GM19035 (cell line): ENCODE data around the gene MRPS18A.

Experiments
- ATAC-seq: cut with Tn5 transposase; IDR thresholded peaks from one replicate; pipeline ENCODE4 v1.9.1; 2021; ENCODE audit not compliant: unreplicated experiment

The MRPS18A gene

DNA sequence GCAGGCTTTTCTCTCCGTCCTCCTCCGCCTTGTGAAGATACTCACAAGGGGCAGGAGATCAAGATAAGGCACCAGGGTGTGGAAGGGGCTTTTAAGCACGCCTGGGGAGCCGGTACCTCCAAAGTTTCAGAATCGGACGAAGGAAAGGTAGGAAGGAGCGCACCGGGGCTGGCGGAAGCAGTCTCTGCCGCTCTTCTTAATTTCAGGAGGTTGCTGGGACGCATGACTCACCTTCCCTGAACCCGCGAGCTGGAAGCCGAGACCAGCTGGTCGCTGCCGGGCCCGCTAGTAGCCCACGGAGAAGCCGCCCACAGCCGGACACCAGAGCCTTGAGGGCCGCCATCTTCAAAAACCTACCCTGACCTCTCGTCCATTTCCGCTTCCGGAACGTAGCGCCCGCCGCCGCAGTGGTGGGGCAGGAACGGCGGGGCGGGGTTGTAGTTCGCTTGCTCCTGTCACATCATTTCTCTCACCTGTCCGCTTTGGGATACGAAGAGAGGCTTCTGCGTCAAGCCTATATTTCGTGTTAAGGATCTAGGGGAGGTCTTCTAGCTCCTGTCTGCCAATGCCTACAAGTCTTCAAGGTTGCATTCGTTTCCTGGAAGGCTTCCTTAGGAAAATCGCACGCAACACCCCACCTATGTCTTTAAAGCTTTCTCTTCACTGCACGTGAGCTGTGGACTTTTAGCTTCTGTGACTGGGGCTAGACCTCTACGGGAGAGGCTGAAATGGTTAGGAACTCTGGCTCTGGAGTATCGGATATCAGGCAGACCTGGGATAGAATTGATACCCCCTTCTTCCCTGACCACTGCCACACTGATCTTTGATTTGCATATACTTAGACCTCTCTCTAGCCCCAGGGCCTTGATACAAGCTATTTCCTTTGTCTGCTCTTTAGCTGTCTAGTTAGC lies at the start of gene MRPS18A:
MRPS18A (minus strand) TSS at position 355 of the 911 bp plus-strand sequence; CDS start at position 343, 12 bp downstream.
- peak; percentile 96 for ATAC-seq

DNA sequence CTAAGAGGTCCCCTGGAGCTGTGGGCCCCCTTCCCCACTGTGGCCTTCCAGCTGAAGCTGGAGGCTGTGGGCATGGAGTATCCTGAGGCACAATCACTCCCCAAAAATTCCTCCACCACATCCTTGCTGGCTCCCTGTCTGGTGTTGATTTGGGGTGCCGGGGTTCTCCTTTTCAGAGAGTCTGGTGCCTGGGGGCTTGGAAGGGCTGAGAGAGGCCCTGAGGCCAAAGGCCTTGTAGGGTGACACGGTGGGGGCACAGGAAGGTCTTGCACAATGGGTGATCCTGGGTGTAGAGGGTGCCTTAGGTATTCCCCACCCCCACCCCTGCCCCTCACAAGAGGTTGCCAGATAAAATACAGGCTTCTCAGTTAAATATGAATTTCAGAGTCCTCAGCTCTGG lies 49.3 kb upstream of the MRPS18A start:
- no peak for ATAC-seq

DNA sequence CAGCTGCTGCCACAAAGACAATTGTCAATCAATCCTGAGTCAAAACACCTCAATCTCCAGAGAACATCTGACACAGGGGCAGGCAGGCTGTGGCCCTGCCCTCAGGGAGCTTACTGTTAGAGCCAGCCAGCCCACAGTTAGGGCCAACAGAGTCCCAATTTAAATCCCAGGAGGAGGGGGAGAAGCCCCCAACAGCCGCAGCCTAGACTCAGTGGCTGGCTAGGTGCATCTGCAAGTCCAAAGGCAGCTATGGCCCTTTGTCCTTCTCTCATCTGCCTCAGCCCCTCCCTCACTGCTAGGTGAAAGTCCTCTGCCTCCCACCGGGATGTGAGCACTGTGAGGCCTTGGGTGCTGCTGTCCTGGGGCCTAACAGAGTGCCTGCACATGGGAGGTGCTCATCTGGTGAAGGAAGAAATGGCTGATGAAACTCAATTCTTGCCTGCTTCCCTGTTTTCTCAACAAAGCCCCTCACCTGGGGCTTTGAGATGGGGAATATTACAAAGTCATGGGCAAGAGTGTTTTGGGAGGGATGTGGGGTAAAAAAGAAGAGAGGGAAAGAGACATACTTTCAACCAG lies 48.7 kb upstream of the MRPS18A start:
- ATAC-seq, result no peak

DNA sequence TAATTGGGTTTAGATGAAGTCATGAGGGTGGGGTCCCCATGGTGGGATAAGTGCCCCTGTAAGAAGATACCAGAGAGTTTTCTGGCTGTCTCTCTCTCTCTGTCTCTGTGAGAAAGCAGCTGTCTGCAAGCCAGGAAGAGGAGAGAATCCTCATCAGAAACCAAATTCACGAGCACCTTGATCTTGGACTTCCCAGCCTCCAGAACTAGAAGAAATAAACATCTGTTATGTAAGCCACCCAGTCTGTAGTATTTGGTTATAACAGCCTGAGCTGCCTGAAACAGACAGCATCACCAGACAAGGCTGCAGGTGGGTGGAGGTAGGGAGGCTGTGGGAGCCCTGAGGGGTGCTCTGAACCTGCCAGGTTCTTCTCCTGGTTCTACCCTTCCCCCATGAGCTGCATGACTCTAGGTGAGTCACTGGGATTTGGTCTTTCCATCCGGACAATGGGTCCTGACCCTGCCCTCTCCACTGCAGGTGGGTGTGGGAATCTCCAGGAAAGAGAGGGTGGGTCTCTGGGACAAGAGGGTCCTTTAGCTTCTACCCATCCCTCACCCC lies 48.1 kb upstream of the MRPS18A start:
- ATAC-seq, result no peak

DNA sequence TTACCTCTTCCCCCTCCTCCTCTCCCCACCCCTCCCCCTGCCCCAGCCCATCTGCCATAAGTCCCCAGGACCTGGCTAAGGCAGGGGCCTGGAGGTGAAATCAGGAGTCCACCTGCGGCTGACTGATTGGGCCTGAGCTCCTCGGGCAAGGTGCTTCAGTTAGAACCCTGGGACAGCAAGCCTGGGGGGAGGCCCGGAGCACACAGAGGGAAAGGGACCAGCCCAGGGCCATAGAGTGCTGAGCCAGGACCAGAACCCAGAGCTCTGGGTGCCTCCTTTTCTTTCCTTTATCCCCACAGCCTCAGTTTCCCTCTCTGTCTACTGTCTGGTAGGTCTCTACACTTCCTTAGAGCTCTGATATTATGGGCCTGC lies 46.7 kb upstream of the MRPS18A start:
- no peak for ATAC-seq

DNA sequence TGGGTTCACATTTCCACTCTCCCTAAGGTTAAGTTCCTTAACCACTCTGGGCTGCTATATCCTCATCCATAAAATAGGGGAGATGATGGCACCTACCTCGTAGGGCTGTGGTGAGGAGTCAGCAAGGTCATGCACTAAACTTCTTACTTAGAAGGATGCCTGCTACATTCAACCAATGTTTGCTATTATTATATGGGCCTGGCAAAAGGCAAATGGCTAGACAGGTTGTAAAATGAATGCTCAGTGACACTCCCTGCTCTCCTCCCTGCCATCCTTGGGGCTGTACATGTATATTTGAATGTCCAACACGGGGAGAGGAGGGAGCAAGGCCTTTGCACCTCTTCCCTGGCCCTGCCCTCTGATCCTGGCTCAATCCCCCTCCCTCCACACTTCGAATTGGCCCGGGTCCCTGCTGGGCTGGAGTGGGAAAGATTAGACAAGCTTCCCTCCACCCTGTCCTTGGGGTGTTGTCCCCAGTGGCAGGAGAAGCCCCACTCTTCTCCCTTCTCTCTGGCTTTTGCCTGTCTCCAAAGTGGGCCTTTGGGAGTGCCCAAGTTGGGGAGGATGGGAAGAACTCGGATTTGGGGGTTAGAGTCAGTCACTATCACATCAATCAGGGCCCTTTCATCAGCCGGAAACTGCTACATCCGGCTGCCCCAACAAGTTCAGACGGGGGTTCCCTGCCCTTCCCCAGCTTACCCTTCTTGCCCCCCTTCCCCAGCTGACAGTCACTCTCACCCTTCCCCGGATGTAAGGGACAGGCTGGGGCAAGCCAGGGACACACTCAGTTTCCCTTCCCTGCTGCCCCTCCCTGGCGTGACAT lies 46.1 kb upstream of the MRPS18A start:
- peak; percentile 77 for ATAC-seq

DNA sequence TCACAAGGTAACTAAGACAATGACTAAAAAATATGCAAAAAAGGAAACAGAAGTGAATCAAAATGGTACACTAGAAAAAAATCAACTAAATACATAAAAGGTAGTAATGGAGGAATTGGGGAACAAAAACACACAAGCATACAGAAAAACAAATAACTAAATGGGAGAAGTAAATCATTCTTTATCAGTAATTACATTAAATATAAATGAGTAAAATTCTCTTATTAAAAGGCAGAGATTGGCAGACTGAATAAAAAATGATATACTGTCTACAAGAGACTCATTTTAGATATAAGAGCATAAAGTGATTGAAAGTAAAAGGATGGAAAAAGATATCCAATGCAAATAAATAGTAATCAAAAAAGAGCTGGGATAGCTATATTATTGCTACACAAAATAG lies 43.0 kb upstream of the MRPS18A start:
- ATAC-seq, result no peak

DNA sequence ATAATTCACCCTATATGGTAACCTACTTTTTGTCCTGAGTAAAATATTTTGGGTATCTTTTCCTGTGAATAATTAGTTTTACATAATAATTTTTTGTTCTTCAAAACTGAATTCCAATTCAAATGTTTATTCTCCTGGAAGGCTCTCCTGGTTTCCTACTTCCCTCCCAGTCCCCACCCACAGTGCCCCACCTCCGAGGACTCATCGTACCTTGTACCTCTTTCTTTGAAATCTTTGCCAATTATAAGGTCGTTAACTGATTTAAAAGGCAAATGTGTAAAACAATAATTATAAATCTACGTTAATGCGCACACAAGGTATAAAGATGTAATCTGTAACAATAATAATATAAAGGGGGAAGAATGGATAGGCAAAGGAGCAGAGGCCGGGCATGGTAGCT lies 41.9 kb upstream of the MRPS18A start:
- no peak for ATAC-seq

DNA sequence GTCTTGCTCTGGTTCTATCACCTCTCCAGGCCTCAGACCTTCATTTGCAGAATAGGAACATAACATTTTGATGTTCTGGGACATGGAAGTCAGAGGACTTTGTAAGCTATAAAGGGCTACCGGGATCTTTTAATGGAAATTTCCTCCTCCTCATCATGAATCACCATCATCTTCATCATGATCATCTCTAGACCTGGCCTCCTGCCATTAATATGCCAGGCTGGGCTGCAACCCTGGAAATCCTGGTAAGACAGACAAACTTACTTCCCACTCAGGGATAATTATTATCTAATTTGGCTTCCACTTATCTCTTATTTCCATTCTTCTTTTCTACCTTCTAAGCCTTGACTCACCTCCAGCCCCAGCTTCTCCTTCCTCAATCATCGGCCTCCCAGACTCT lies 41.0 kb upstream of the MRPS18A start:
- no peak for ATAC-seq

DNA sequence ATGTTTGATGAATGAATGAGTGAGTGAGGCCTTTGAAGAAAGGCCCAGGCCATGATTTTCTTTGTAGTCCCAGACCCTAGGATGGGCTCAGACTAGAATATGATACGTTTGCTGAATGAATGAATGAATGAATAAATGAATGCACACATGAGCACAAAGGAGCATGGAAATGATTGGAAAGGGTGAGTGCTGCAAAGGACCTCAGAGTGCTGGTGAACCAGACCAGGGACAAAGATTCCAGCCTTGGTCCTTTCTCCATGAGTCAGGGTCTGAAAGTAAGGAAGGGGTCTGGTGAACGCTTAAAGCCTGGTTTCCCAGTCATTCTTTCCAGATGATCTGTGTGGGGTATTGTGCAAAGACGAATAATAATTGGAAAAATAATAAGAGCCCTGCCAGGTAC lies 40.0 kb upstream of the MRPS18A start:
- ATAC-seq, result no peak

DNA sequence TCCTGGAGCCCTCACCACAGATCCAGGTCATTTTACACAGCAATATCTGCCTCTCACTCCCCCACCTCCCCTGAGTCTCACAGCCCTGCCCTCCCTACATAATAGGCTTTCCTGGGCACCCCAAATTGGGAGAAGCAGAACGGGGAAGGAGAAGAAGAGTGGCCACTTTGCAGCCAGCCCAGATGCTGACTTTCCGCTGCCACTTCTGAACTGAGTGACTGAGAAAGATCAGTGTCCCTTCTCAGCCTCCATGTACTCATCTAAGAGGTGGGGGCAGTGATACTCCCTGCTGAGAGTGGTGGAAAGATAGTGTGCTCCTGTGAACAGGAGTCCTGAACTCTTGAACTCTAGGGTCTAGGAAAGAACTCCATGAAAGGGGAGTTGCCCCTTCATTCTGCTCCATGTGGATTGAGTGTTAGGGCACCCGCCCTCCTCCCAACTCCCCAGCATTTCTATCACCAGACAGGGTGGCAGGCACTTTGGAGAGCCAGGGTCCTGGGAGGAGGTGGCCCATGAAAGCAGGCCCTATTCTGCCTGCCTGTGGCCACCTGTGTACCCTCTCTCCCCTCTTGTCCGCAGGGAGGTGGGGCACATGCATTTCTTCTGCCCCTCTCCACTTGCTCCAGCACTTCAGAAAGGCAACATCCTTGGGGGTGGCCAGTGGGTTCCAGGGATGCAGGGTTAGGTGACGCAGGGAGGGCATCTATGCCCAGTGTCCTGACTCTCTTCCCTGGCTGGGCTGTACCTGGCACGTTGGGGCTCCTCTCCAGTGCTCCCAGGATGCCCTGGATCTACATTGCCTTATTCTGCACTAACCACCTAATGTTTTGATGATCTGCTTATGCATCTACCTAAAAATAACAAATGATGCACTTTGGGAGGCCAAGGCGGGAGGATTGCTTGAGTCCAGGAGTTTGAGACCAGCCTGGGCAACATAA lies 38.3 kb upstream of the MRPS18A start:
- ATAC-seq, result no peak

DNA sequence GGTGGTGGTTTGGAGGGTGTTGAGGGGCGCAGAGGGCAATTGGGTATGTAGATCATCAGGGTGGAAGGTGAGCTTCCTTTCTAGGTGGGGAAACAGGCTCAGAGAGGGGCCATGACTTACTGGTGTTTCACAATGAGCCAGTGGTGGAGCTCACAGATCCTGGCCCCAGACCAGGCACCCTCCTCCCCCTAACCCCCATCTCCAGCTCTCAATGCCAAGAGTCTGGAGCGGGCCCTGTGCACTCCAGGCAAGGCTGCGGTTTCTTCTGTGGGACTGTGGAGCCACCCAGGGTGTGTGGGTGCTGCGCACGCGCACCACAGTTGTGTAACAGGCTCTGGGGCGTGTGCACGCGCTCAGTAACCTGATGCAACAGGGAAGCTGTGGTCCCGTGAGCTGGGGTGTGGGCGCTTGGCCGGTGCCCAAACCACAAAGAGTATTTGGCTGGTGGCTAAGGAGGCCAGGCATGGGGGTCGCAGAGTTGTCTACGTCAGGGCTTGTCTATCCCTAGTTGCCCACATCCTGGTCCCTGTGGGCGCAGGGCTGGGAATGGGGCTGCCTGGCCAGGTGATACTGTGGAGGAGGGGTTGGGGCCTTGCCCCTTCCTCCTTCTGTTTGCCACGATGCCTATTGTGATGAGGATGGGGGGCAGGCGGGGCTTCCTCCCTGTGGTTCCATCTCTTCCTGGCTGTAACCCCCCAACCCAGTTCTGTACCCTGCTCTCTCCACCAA lies 37.5 kb upstream of the MRPS18A start:
- ATAC-seq, result peak; percentile 76

DNA sequence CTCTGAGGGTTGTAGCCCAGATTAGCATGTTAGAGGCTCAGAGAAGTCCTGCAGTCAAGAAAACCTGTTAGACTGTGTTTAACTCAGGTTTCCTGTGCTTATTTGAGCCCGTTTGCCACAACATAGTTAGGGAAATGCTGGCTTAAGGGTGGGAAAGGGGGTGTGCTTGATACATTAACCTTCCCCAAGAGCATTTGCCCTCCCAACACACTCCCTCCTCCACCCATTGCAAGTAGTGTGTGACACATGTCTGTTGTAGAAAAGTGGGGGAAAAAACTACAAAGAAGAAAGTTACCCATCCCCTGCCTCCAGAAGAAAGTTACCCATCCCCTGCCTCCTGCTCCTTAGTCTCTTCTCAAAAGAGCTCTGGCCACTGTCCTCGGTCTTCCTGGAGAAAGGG lies 36.8 kb upstream of the MRPS18A start:
- ATAC-seq, result no peak

DNA sequence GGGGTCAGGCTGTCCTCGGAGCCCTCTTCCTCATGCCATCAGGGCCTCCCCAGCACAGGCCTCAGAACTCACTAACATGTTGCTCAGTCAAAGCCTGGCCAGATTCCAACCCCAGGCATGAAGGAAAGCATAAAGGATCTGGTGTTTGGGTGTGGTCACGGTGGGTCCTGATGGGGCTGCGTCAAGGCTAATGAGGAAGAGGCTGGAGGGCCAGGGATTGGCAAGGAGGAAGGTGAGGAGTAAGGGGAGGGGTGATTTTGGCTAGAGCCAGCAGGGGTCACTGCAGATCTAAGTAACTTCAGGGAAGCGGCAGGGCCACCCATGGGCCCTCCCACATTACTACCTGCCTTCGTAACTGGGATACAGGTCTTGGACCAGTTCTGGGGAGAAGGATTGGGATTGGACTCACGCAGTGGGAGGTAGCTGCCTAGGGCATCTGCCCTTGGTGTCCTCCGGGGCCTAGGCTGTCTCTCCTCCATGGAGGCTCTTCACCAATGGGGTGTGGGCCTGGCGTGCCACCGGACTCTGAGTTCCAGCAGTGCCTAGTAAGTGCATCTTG lies 36.2 kb upstream of the MRPS18A start:
- ATAC-seq, result peak; percentile 74

DNA sequence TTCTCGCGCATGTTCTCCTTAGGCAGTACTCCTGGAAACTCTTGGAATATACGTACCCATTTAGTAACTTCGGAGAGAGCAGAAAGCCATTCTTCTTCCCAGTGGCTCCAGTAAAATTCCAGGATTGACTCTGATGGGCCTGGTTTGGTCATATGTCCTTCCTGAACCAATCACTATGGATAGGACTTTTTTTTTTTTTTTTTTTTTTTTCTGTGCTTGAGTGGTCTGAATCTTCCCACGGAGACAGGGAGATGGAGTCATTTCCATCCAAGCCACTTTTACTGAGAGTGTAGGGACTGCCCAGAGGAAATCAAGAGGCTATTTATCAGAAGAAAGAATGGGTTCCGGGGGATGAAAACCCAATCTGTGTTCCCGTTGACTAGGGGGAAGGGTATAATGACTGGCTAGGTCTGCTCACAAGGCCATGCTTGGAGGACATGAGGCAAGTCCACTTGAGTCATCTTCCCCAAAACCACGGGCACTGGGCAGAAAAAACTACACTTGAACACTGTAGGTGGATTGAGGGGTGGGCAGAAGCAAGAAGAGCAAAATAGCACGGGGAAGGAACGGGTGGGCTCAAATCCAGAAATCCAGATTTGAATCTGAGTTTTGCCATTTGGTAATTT lies 35.4 kb upstream of the MRPS18A start:
- no peak for ATAC-seq

DNA sequence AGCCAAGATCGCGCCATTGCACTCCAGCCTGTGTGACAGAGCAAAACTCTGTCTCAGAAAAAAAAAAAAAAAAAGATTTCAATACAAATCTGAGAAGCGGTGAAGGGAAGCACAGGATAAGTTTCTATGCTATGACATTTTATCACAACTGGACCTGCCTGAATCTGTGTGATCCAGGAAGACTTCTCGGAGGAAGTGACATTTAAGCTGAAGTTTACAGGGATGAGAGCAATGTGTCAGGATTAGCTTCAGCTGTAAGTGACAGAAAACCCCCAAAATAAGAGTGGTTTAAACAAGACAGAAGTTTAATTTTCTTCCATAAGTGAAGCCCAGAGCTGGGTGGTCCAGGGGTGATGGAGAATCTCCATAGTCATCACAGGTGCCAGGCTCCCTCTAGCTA lies 33.4 kb upstream of the MRPS18A start:
- no peak for ATAC-seq

DNA sequence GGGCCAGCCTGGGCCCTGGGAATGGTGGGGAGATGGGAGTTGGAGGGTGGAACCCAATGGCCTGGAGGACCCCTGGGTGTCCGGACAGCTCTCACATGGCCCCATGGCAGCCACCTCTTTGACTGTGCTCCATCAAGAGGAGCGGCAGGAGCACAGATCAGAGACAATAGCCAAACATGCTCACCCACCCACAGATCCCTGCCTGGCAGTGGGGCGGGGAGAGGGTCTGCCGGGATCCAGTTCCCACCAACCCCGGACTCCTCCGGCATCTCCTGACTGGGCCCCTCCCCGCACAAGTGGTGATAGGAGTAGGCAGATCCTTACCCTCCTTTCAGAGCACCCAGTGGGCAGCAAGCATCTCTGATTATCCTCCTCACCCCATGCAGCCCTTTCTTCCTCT lies 31.9 kb upstream of the MRPS18A start:
- ATAC-seq, result no peak

DNA sequence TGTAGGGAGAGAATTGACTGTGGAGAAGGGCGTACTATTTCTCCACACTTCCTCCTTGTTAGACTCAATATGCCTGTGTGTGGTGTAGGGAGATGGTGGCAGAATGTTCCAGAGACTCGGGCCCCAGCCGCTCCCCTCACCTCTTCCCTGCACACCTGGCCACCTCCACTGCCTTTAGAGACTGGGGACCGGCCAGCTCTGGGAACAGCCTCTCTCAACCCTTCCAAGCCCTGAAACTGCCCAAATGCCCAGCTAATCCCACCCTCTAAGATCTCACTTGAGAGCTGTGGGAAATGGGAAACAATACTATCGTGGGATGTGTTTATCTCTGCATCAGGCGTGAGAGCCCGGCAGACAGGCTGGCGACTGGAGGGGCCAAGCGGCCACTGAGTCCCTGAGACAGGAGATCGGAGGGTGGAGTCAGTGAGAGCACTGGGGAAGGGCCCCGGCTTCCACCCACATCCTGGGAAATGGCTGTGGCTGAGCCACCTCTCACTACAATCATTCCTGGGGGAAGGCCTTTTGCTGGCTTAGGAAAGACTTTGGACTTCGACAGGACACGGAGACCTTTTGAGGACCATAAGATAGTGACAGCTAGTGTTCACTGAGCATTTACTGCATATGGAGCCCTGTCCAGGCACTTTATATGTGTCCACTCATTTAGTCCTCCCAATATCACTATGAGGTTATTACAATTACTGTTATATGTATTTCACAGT lies 31.0 kb upstream of the MRPS18A start:
- no peak for ATAC-seq
